GM12878 (cell line): ENCODE measurements around the gene SLC30A7. TPM values are rescaled to one million over a fixed set of nuclear protein-coding genes. Genes with fewer than 3 reads are reported as not detected.

ENCODE experiments used
- ATAC-seq: fragments of 200-7000 bp; cut with Tn5 transposase; 3 replicates; pipeline ENCODE4 v1.9.1; 2020; ENCODE audit warnings: mild to moderate bottlenecking, moderate library complexity
- BruUV-seq: library from RNA; stranded (reverse); fragments of 400-500 nt; replicated peaks from 2 replicates; lab custom pipeline; 2021; lab: Mats Ljungman, UMichigan
- CTCF ChIA-PET: fragments of 300-600 bp; sonication (Branson Sonifier 250); formaldehyde crosslinking; extraction: SDS; loops from one replicate; lab custom pipeline; 2021; ENCODE audit warnings: inconsistent platforms; lab: Yijun Ruan, JAX
- POLR2A ChIA-PET: fragments of 350-600 bp; formaldehyde crosslinking; extraction: SDS; loops from one replicate; lab custom pipeline; 2021; ENCODE audit warnings: inconsistent platforms; lab: Charles Lee
- RAD21 ChIA-PET: fragments of 300-600 bp; sonication (Branson Sonifier 250); formaldehyde crosslinking; loops from one replicate; lab custom pipeline; 2023; ENCODE audit warnings: antibody characterized with exemption; ENCODE audit not compliant: unreplicated experiment; lab: Charles Lee
- SMC1A ChIA-PET: fragments of 300-600 bp; sonication (Branson Sonifier 250); formaldehyde crosslinking; loops from one replicate; lab custom pipeline; 2023; ENCODE audit not compliant: unreplicated experiment, uncharacterized antibody; lab: Charles Lee
- DNase-seq: peaks from one replicate; pipeline ENCODE4 v3.0.0-alpha.2; 2011; ENCODE audit warnings: low read depth, low spot score
- FAIRE-seq: peaks from 3 replicates; lab custom pipeline; 2011; peaks lifted over from hg19 to GRCh38; lab: Jason Lieb, UNC
- H2AFZ ChIP-seq: 2 replicates; pipeline ENCODE4 v1.6.0; 2011; ENCODE audit warnings: low read depth, low read length, control low read depth; ENCODE audit not compliant: control insufficient read depth
- H3K27ac ChIP-seq: 2 replicates; pipeline ENCODE4 v1.5.1; 2011; ENCODE audit warnings: control low read depth; ENCODE audit not compliant: control insufficient read depth, insufficient read depth
- H3K27me3 ChIP-seq, 2 experiments: replicated peaks in 1 of 2; 2 replicates each; pipeline versions ENCODE4 v1.6.0 to v1.6.1; 2011; ENCODE audit warnings: low read length in 1 of 2; ENCODE audit not compliant: control insufficient read depth in 2 of 2, insufficient read depth in 2 of 2
- H3K36me3 ChIP-seq, 2 experiments: 2 replicates each; pipeline ENCODE4 v1.5.1; 2011; ENCODE audit warnings: low read length in 1 of 2; ENCODE audit not compliant: control insufficient read depth in 2 of 2, insufficient read depth in 2 of 2
- H3K4me1 ChIP-seq: 2 replicates; pipeline ENCODE4 v1.6.1; 2011; ENCODE audit warnings: mild to moderate bottlenecking, low read length, moderate library complexity, mixed read lengths; ENCODE audit not compliant: control insufficient read depth, insufficient read depth
- H3K4me2 ChIP-seq: 2 replicates; pipeline ENCODE4 v1.6.0; 2011; ENCODE audit warnings: control low read depth; ENCODE audit not compliant: control insufficient read depth, insufficient read depth
- H3K4me3 ChIP-seq: fragments of 200-600 bp; sonication (generic); 2 replicates; pipeline ENCODE4 v1.5.1; 2016
- H3K79me2 ChIP-seq: 2 replicates; pipeline ENCODE4 v1.6.0; 2011; ENCODE audit warnings: low read length; ENCODE audit not compliant: control insufficient read depth, insufficient read depth
- H3K9ac ChIP-seq: 2 replicates; pipeline ENCODE4 v1.8.0; 2011; ENCODE audit warnings: low read length, control low read depth, mixed read lengths; ENCODE audit not compliant: control insufficient read depth, insufficient read depth
- H3K9me3 ChIP-seq: replicated peaks from 3 replicates; pipeline ENCODE4 v1.5.1; 2011; ENCODE audit warnings: mild to moderate bottlenecking, low read length; ENCODE audit not compliant: control insufficient read depth, insufficient read depth
- H4K20me1 ChIP-seq: 2 replicates; pipeline ENCODE4 v1.6.0; 2011; ENCODE audit not compliant: control insufficient read depth, insufficient read depth
- ATF2 ChIP-seq: IDR thresholded peaks from 2 replicates; pipeline ENCODE4 v1.6.1; 2012; ENCODE audit warnings: low read length, inconsistent platforms
- BCL3 ChIP-seq: IDR thresholded peaks from 2 replicates; pipeline ENCODE4 v1.6.1; 2011; ENCODE audit warnings: borderline replicate concordance, low read depth, mild to moderate bottlenecking, moderate library complexity, low read length; ENCODE audit not compliant: insufficient read depth, poor library complexity, severe bottlenecking
- CHD4 ChIP-seq: fragments of 200-600 bp; sonication (generic); IDR thresholded peaks from 2 replicates; pipeline ENCODE4 v1.6.1; 2016; ENCODE audit warnings: mild to moderate bottlenecking
- FOS ChIP-seq: IDR thresholded peaks from 3 replicates; pipeline ENCODE4 v1.6.1; 2011; ENCODE audit warnings: borderline replicate concordance; ENCODE audit not compliant: insufficient read length; ENCODE audit errors: extremely low read depth
- FOXM1 ChIP-seq: IDR thresholded peaks from 2 replicates; pipeline ENCODE4 v1.6.1; 2012; ENCODE audit warnings: low read depth, mild to moderate bottlenecking, inconsistent platforms, low read length, moderate library complexity
- GABPA ChIP-seq: IDR thresholded peaks from 2 replicates; pipeline ENCODE4 v1.6.1; 2014; ENCODE audit warnings: antibody characterized with exemption, low read depth, mild to moderate bottlenecking, inconsistent platforms
- IKZF2 ChIP-seq, 2 experiments: fragments of 450-650 bp; IDR thresholded peaks; 2 replicates each; pipeline ENCODE4 v1.6.1; 2017; ENCODE audit warnings: mild to moderate bottlenecking in 2 of 2, moderate library complexity in 2 of 2
- IRF4 ChIP-seq: IDR thresholded peaks from 2 replicates; pipeline ENCODE4 v1.6.1; 2011; ENCODE audit warnings: low read depth, low read length
- MTA2 ChIP-seq: fragments of 450-650 bp; IDR thresholded peaks from 2 replicates; pipeline ENCODE4 v1.6.1; 2016; ENCODE audit warnings: low read depth, mild to moderate bottlenecking, moderate library complexity
- NFIC ChIP-seq: IDR thresholded peaks from 2 replicates; pipeline ENCODE4 v1.6.1; 2012; ENCODE audit warnings: low read depth, mild to moderate bottlenecking, inconsistent platforms, low read length, moderate library complexity
- RBBP5 ChIP-seq: fragments of 200-600 bp; sonication (generic); conservative IDR thresholded peaks from 2 replicates; pipeline ENCODE4 v1.6.1; 2016
- RFX5 ChIP-seq: IDR thresholded peaks from 2 replicates; pipeline ENCODE4 v1.6.1; 2011; ENCODE audit warnings: low read depth, low read length, improper control_type of control experiment
- SRF ChIP-seq, 2 experiments: IDR thresholded peaks; 2 replicates each; pipeline ENCODE4 v1.6.1; 2011; ENCODE audit warnings: low read depth in 2 of 2, low read length in 2 of 2, mild to moderate bottlenecking in 1 of 2, moderate library complexity in 1 of 2
- STAT1 ChIP-seq: fragments of 450-650 bp; conservative IDR thresholded peaks from 2 replicates; pipeline ENCODE4 v1.6.1; 2014; ENCODE audit warnings: antibody characterized with exemption, mild to moderate bottlenecking
- TARDBP ChIP-seq: IDR thresholded peaks from 2 replicates; pipeline ENCODE4 v1.6.1; 2016; ENCODE audit warnings: borderline replicate concordance
- USF1 ChIP-seq: IDR thresholded peaks from 2 replicates; pipeline ENCODE4 v1.6.1; 2011; ENCODE audit warnings: borderline replicate concordance, low read depth, mild to moderate bottlenecking, moderate library complexity, mixed read lengths, low read length; ENCODE audit not compliant: insufficient read depth; ENCODE audit errors: extremely low read length
- ZBTB33 ChIP-seq: fragments of 450-650 bp; IDR thresholded peaks from 2 replicates; pipeline ENCODE4 v1.6.1; 2017; ENCODE audit warnings: mild to moderate bottlenecking
- WGBS: methylation state at CpG from one replicate; pipeline ENCODE4 v1.1.6; 2016; ENCODE audit warnings: low lambda C conversion rate; ENCODE audit not compliant: insufficient replicate concordance, insufficient coverage; ENCODE audit errors: missing lambda C conversion rate; 5-methylcytosine and 5-hydroxymethylcytosine counted together
- in situ Hi-C: fragments of 300-500 bp; cut with MboI; formaldehyde crosslinking; loops from 9 replicates; pipeline ENCODE4 v1.14.3; 2018; ENCODE audit warnings: mixed read lengths
- intact Hi-C: fragments of 100-400 bp; cut with micrococcal nuclease; formaldehyde crosslinking; loops from one replicate; pipeline ENCODE4 v1.14.2; 2022; ENCODE audit not compliant: unreplicated experiment
- polyA plus RNA-seq, 11 experiments: library from polyadenylated mRNA; depleted of rRNA in 4 of 11; unstranded in 6 of 11; stranded (reverse) in 5 of 11; fragments of >200 nt; fragmentation: Nextera tagmentation in 4 of 11; fragmentation: Illumina TruSeq in 1 of 11; extraction: Ambion mirVana in 4 of 11; extraction: Trizol in 1 of 11; gene quantifications; 1 replicate in 1 of 11; 2 replicates in 10 of 11; pipeline versions ENCODE4 v1.2.1 to v1.2.3, GENCODE V29; 2011 to 2016; ENCODE audit warnings: inconsistent platforms in 2 of 11, missing spikeins in 2 of 11, low read depth in 1 of 11
- total RNA-seq, 4 experiments: library from RNA; depleted of rRNA in 3 of 4; stranded (reverse); fragments of >200 nt in 3 of 4; fragmentation: Illumina TruSeq in 1 of 4; extraction: Trizol in 1 of 4; gene quantifications; 2 replicates each; pipeline versions ENCODE4 v1.2.1 to v1.2.3, GENCODE V29; 2013 to 2021

SLC30A7 gene
- total and polyA plus RNA-seq, 10 of the 15 experiments (the other 5 are each of a cell fraction or from before 2014, with no cell fraction given) = 4.4 to 23.3 (median 16.9) TPM

- TF ChIP-seq FOS (no peak), GABPA (0 out of 2 replicates have a peak, but pooled peaks have one; percentile 17), TARDBP (no peak), IKZF2 (IDR thresholded peaks at IDR 0.05) (peak; percentile 47 to 81), NFIC (peak; percentile 92), FOXM1 (peak; percentile 81; the same call in 1 of the 2 replicates), STAT1 (no peak), RFX5 (no peak), MTA2 (peak; percentile 56; the same call in 1 of the 2 replicates), CHD4 (no peak), ATF2 (peak; percentile 67; the same call in 1 of the 2 replicates), IRF4 (peak; percentile 79; the same call in 1 of the 2 replicates)
- TF ChIP-seq, all 136 proteins: peak for 21
Measured at GRCh38 chr1:100941098-100941527, 45.2 kb downstream of the SLC30A7 start (continued).

- no peaks in the 10 kb centered on the region; the same call in 1 of the 2 replicates for H3K79me2 ChIP-seq
- ChIA-PET RAD21 (no interaction called here), CTCF (interaction anchor here (1.5 to 2.8 kb wide), 4 partner anchors 14 to 345 kb away, joined by 3 to 10 read pairs (median 5); no protein-coding TSS in a partner anchor), SMC1A (interaction anchor here (1.3 to 4.4 kb wide), 4 partner anchors 15 to 33 kb away, joined by 3 to 17 read pairs (median 4); no protein-coding TSS in a partner anchor), POLR2A (no interaction called here)
- H3K27me3 ChIP-seq = no peaks in the 10 kb centered on the region
- H3K9ac ChIP-seq = no peak overlapping the region
- DNase-seq (no peak), ATAC-seq (no peak), FAIRE-seq (no peak)
- no peaks in the 10 kb centered on the region for H3K9me3 ChIP-seq
- no TSS peak for BruUV-seq
- H3K4me2 ChIP-seq = no peak overlapping the region
- H3K4me1 ChIP-seq = no peaks in the 10 kb centered on the region
- intact Hi-C loops = no loop called here
- WGBS = 98% methylated on average over 9 of the region's 9 CpGs
- no peak overlapping the region for H3K4me3 ChIP-seq
- H3K27ac ChIP-seq = no peak overlapping the region
- no peaks in the 10 kb centered on the region for H4K20me1 ChIP-seq
- H2AFZ ChIP-seq = no peak overlapping the region
- in situ Hi-C loops = no loop called here
- peaks cover 3 to 14% of the 10 kb centered on the region in 2 experiments for H3K36me3 ChIP-seq
- TF ChIP-seq SRF (IDR thresholded peaks at IDR 0.05; ENCODE audit: low read depth in 2 of 2, low read length in 2 of 2) = no peak
- TF ChIP-seq USF1 = no peak
- no peak for TF ChIP-seq ZBTB33
- TF ChIP-seq RBBP5 = no peak
- no peak for TF ChIP-seq FOS
- TF ChIP-seq BCL3 = no peak
- TF ChIP-seq CHD4 = no peak
Measured at GRCh38 chr1:100941580-100942216, 45.8 kb downstream of the SLC30A7 start.
